Activated T-cell treated with anti-CD3 and anti-CD28 coated beads, Interleukin-2, amount 50 U/mL, for 48 hours (primary cell): ENCODE data around the gene OCA2.
"Not testable (repeated sequence)": the region's sequence is repeated elsewhere in the genome, so short reads cannot be mapped to it uniquely, and the experiment has no call there.

Experiments
- DNase-seq, 2 experiments: peaks; one replicate each; pipeline ENCODE4 v3.0.0-alpha.2; 2020

OCA2 gene

GRCh38 chr15:27993544-27993943, 105.6 kb downstream of the OCA2 start:
- DNase-seq, result no peak

- DNase-seq, result no peak
These were observed 108.3 kb downstream of the OCA2 start for GRCh38 chr15:27990521-27991515.

GRCh38 chr15:27989838-27990237, 109.3 kb downstream of the OCA2 start:
- DNase-seq, result no peak

- DNase-seq, result no peak
These were observed 109.7 kb downstream of the OCA2 start for GRCh38 chr15:27989427-27989826.

GRCh38 chr15:27985099-27985498, 114.0 kb downstream of the OCA2 start:
- DNase-seq, result no peak

GRCh38 chr15:27983496-27983895, 115.6 kb downstream of the OCA2 start:
- DNase-seq, result no peak

GRCh38 chr15:27977696-27978095, 121.4 kb downstream of the OCA2 start:
- DNase-seq, result no peak

GRCh38 chr15:27973886-27974285, 125.2 kb downstream of the OCA2 start:
- no peak for DNase-seq

GRCh38 chr15:27970661-27971392, 128.3 kb downstream of the OCA2 start:
- no peak for DNase-seq

- no peak for DNase-seq
These were observed 131.6 kb downstream of the OCA2 start for GRCh38 chr15:27967541-27967940.

- no peak for DNase-seq
These were observed 133.6 kb downstream of the OCA2 start for GRCh38 chr15:27965546-27965945.

- DNase-seq, result no peak
These were observed 137.3 kb downstream of the OCA2 start for GRCh38 chr15:27961801-27962200.

- no peak for DNase-seq
These were observed 140.1 kb downstream of the OCA2 start for GRCh38 chr15:27958911-27959578.

- DNase-seq, result no peak
These were observed 142.8 kb downstream of the OCA2 start for GRCh38 chr15:27956285-27956684.

GRCh38 chr15:27955087-27955486, 144.0 kb downstream of the OCA2 start:
- DNase-seq, result no peak

GRCh38 chr15:27952593-27952992, 146.5 kb downstream of the OCA2 start:
- not testable (repeated sequence) for DNase-seq

GRCh38 chr15:27951191-27951890, 147.8 kb downstream of the OCA2 start:
- DNase-seq, result no peak

- no peak for DNase-seq
These were observed 150.0 kb downstream of the OCA2 start for GRCh38 chr15:27949089-27949488.

- no peak for DNase-seq
These were observed 159.9 kb downstream of the OCA2 start for GRCh38 chr15:27939246-27939645.

GRCh38 chr15:27937851-27938250, 161.3 kb downstream of the OCA2 start:
- no peak for DNase-seq

GRCh38 chr15:27936164-27936563, 163.0 kb downstream of the OCA2 start:
- DNase-seq, result no peak

GRCh38 chr15:27935328-27935727, 163.8 kb downstream of the OCA2 start:
- DNase-seq, result no peak

GRCh38 chr15:27934782-27935181, 164.3 kb downstream of the OCA2 start:
- DNase-seq, result no peak
